Adrenal gland (tissue), 5 donors: ENCODE results near the gene ZCWPW1.

Experiments used
- POLR2A ChIP-seq, 2 donors: fragments of 450-650 bp; IDR thresholded peaks; one replicate each; pipeline ENCODE4 v1.6.1; 2017; ENCODE audit warnings: antibody characterized with exemption in 2 of 2, mild to moderate bottlenecking in 2 of 2, moderate library complexity in 1 of 2
- TF ChIP-seq, protein P1 (sequence below), 6 experiments: fragments of 450-650 bp in 4 of 6; fragments of 200-600 bp in 2 of 6; sonication (generic) in 1 of 6; IDR thresholded peaks; 1 replicate in 5 of 6; 2 replicates in 1 of 6; pipeline versions ENCODE4 v1.5.1 to v1.8.0; 2016 to 2021; ENCODE audit warnings: antibody characterized with exemption in 6 of 6, mild to moderate bottlenecking in 2 of 6, moderate library complexity in 1 of 6
- donor health status: DM: no; HTN: no; CAD: no.

DNA sequence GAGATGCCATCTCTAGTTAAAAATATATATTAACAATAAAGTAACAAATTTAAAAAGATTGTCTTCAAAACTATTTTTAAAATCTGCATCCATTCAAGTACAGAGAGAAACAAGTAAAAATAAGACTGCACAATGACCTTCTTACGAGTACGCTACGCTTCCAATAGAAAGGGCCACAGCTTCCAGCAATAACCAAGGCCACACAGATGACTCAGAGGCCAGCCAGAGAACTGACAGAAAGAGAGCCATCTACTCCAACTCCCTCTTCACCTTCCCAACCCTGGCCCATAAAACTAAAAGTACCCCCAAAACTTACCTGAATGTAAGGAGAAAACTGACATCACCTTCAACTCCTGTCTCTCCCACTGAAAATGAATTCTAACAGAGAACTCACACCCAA, 28.5 kb downstream of the ZCWPW1 start:
- TF ChIP-seq, protein P1, sequence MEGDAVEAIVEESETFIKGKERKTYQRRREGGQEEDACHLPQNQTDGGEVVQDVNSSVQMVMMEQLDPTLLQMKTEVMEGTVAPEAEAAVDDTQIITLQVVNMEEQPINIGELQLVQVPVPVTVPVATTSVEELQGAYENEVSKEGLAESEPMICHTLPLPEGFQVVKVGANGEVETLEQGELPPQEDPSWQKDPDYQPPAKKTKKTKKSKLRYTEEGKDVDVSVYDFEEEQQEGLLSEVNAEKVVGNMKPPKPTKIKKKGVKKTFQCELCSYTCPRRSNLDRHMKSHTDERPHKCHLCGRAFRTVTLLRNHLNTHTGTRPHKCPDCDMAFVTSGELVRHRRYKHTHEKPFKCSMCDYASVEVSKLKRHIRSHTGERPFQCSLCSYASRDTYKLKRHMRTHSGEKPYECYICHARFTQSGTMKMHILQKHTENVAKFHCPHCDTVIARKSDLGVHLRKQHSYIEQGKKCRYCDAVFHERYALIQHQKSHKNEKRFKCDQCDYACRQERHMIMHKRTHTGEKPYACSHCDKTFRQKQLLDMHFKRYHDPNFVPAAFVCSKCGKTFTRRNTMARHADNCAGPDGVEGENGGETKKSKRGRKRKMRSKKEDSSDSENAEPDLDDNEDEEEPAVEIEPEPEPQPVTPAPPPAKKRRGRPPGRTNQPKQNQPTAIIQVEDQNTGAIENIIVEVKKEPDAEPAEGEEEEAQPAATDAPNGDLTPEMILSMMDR (IDR thresholded peaks at IDR 0.05), result no peak
- TF ChIP-seq POLR2A (IDR thresholded peaks at IDR 0.05), result no peak
